Left renal cortex interstitium (tissue), 4 donors: ENCODE measurements around the gene SGCD. TPM values are rescaled to one million over a fixed set of nuclear protein-coding genes. Genes with fewer than 3 reads are reported as not detected.

Experiments used
- DNase-seq, 4 donors: peaks; one replicate each; pipeline ENCODE4 v3.0.0-alpha.2; 2013; ENCODE audit warnings: low read depth in 4 of 4, low spot score in 2 of 4, missing footprints in 1 of 4
- polyA plus RNA-seq, 4 donors: library from polyadenylated mRNA; unstranded; fragments of 120-200 nt; gene quantifications; one replicate each; pipeline ENCODE4 v1.2.1, GENCODE V29; 2013; ENCODE audit not compliant: insufficient read length in 4 of 4

The SGCD gene
- polyA plus RNA-seq, 4 donors = 3.8 to 6.0 (median 5.2) TPM

- no peak for DNase-seq
These were observed 170.8 kb downstream of the SGCD start for GRCh38 chr5:156497804-156498208.

GRCh38 chr5:156498226-156498980, 171.4 kb downstream of the SGCD start:
- no peak for DNase-seq

DNA sequence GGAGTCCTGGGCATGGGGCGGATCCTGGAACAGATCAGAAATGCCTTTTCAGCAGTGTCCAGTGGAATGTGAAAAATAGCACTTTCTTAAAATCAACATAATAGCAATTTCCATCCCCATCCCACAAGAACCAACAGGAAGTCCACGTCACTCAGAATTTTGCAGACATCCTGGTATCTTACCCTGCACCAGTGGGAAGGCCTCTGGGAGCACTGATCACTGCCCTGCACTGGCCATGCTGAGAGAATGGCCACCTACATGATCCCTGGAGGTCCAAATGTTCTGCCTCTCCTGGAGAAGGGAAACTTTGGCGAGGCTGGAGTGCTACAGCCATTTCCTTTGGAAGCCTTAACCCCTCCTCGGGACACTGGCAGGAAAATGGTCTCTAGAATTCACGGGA, 173.8 kb downstream of the SGCD start:
- no peak for DNase-seq

GRCh38 chr5:156505101-156505500, 178.1 kb downstream of the SGCD start:
- no peak for DNase-seq

- DNase-seq = no peak
These were observed 186.3 kb downstream of the SGCD start for GRCh38 chr5:156513123-156513815.

DNA sequence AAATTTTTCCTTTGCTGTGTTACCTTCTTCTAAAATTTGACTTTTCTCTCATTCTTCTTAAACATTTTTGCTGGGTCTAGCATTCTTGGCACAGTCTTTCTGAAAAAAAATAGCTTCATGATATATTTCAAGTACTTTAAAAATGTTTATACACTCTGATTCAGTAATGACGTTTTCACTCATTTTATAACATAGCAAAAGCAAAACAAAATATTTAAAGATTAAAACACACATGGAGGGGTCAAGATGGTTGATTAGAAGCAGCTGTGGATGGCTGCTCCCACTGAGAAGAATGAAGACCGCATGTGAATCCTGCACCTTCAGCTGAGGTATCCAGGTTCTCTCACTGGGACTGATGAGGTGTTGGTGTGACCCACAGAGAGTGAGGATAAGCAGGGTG, 188.2 kb downstream of the SGCD start:
- no peak for DNase-seq

GRCh38 chr5:156515803-156516360, 188.9 kb downstream of the SGCD start:
- no peak for DNase-seq

DNA sequence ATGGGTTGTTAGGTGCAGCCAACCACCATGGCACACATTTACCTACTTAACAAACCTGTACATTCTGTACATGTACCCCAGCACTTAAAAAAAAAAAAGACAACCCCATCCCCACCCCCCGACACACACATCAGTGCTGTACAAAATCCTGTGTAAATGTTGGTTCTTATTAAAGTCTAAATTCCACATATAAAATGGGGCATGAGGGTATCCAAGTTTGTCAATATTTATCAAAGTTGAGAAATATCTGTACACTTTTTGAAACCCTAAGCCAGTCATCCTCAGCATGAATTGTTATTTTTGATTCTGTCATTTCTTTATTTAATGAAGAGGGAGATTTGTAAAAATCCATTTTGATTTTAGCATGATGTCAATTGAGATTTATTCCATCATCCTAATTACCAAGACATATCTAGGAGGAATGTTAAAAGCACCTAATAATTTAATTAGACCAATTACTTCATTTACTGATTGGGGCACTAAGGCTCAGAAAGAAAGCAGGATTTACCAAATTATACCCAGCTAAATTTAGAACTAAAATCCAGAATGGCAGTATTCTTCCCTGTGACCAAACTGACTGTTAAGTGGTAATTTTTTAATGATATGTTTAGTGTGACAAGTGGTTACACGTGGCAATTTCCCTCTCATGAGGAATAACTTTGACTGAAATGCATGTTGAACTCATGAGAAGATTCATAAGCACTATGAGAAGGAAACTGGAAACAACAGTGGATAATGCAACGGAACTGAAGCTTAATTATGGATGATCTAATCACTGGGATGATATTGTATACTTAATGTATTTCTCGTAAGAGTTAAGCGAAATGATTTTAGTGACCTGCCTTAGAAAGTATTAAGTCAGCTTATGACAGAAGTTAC, 195.9 kb downstream of the SGCD start:
- no peak for DNase-seq

DNA sequence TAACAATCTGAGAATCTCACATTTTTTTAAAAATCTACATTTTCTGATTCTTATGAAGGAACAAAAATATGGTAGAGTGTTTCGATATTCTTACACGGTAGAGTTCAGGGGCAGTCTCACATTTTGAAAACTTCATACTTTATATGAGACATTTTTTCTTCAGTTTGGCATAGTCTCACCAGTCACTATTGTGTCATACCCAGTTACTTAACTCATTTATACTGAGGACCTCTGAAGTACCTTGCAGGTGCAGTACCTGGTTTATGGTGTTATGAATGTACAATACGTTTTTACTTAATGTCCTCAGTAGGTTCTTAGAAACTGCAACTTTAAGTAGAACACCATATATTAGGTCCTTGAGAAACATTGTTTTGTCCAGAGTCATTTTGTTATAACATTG, 196.6 kb downstream of the SGCD start:
- DNase-seq = no peak

DNA sequence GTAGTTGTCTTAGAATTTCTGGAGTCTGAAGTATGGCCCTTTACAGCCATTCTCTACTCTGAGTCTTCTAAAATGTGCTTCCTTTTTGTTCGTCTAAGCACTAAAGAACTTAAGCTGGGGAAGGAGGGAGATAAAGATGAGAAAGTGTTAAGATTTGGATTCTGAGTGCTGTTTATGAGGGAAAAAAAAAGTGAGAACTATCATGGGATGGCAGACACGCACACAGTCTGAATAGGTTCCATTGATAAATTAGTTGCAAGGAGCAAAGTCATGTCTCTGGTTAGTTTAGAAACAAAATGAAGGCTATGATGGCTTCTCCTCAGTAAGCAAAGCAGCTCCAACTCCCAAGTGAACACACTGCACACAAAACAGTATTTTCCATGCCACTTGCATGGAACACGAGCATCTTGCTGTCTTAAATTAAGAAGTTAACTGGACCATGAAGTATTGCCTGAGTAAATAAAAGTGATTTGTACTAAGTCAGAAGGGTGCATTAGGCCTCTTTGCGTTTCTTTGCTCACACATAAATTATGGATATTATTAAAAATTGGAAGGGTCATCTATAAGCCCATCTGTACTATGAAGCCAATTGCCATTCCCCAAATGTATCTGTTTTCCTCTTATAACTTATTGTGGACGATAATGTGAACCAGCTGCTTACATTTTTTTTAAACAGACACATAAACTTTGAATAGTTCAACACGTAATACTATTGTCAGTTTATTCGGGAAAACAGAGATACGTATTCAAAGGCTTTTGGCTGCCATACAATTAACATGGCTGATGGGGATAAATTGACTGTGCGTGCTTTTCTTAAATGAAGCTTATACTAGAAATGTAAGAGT, 199.3 kb downstream of the SGCD start:
- DNase-seq = peak in 1 of 4 donors; percentile 39

- DNase-seq = no peak
These were observed 200.6 kb downstream of the SGCD start for GRCh38 chr5:156527611-156528010.

DNA sequence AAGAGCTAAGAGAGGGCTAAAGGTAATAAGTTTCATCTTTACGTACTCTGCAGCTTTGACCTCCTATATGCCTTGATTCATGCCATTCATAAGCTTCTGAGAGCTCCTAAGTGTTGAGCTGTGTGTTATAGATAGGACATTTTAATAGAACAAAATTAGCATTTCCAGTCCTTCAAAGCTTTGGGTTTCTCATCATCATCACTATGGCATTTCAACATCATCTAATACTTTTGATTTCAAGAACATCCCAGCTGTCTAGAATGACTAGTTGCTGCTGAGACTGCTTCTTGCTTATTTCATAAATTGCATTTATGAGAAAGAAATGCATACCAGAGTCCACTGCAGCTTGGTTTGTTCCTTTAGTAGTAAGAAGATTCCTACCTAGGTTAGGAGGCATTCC, 201.7 kb downstream of the SGCD start:
- no peak for DNase-seq

- DNase-seq = no peak
These were observed 202.9 kb downstream of the SGCD start for GRCh38 chr5:156529892-156530291.

GRCh38 chr5:156531199-156531598, 204.2 kb downstream of the SGCD start:
- DNase-seq = no peak

GRCh38 chr5:156532921-156533320, 206.0 kb downstream of the SGCD start:
- no peak for DNase-seq

- DNase-seq = no peak
These were observed 207.1 kb downstream of the SGCD start for GRCh38 chr5:156534085-156534484.

- no peak for DNase-seq
These were observed 208.0 kb downstream of the SGCD start for GRCh38 chr5:156534906-156535485.

DNA sequence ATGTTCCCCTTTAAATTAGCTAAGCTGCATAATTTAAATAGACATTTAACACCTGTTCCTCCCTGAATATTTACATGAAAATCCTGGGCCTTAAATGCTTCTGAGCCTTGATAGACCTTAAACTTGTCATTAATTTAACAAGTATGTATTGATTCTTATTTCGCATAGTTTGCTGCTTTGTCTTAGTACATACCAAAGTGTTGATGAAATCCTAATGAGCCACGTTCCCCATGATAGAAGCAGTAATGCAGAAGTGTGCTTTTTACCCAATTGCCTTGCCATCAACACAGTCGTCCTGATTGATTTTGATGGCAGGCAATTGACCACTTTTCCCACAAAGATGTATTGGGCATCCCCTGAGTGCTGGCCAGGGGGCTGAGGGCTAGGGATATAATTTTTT, 213.5 kb downstream of the SGCD start:
- DNase-seq = no peak

DNA sequence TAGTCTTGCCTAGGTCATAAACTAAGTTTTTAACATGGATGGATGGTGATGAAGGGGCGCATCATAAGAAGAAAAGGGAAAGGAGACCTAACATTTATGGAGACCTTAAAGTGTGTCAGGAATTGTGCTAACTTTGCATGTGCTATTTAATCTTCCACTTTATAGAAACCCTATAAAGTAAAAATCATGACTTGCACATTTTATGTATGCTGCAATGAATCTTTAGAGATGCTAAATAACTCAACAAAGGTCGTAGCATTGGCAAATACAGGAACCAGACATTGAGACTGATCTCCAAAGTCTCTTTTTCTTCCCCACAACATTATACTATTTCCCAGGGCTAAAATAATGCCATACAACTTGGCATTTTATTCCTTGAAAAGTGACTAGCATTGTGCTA, 214.6 kb downstream of the SGCD start:
- no peak for DNase-seq
